Astrocyte of the hippocampus (primary cell): ENCODE data around the gene DEAF1.
"Not testable (repeated sequence)": the region's sequence is repeated elsewhere in the genome, so short reads cannot be mapped to it uniquely, and the experiment has no call there.

Source experiments
- DNase-seq: peaks from one replicate; pipeline ENCODE4 v3.0.0; 2011; ENCODE audit warnings: low read depth, low spot score

DEAF1 gene

GRCh38 chr11:699753-700152, 4.7 kb upstream of the DEAF1 start:
- no peak for DNase-seq

- no peak for DNase-seq
Observed at GRCh38 chr11:699116-699508, 4.1 kb upstream of the DEAF1 start.

- DNase-seq: no peak
Observed at GRCh38 chr11:698493-699115, 3.6 kb upstream of the DEAF1 start.

GRCh38 chr11:697811-698311, 2.8 kb upstream of the DEAF1 start:
- DNase-seq: peak; percentile 64

GRCh38 chr11:696955-697491, 2.0 kb upstream of the DEAF1 start:
- DNase-seq: peak; percentile 86

GRCh38 chr11:695538-696248, 671 bp upstream of the DEAF1 start, which contains the start of gene TMEM80:
Gene TMEM80, plus strand, starts transcription at chr11:695816. Its CDS starts 12 bp downstream, at chr11:695828.
- peak; percentile 100 for DNase-seq

GRCh38 chr11:695288-695537, 191 bp upstream of the DEAF1 start:
- DNase-seq: no peak

- no peak for DNase-seq
Observed at GRCh38 chr11:693887-694562, 997 bp downstream of the DEAF1 start.

- peak; percentile 25 for DNase-seq
Observed at GRCh38 chr11:693415-693831, 1.6 kb downstream of the DEAF1 start.

GRCh38 chr11:692824-693414, 2.1 kb downstream of the DEAF1 start:
- DNase-seq: no peak

GRCh38 chr11:691710-692590, 3.1 kb downstream of the DEAF1 start:
- no peak for DNase-seq

GRCh38 chr11:690738-691633, 4.0 kb downstream of the DEAF1 start:
- no peak for DNase-seq

GRCh38 chr11:690244-690643, 4.8 kb downstream of the DEAF1 start:
- not testable (repeated sequence) for DNase-seq

- DNase-seq: peak; percentile 49
Observed at GRCh38 chr11:689625-690024, 5.4 kb downstream of the DEAF1 start.

- DNase-seq: no peak
Observed at GRCh38 chr11:688681-689080, 6.3 kb downstream of the DEAF1 start.

GRCh38 chr11:687751-688150, 7.3 kb downstream of the DEAF1 start:
- no peak for DNase-seq

- no peak for DNase-seq
Observed at GRCh38 chr11:686451-687243, 8.4 kb downstream of the DEAF1 start.

GRCh38 chr11:680970-681369, 14.1 kb downstream of the DEAF1 start:
- DNase-seq: no peak

GRCh38 chr11:680476-680875, 14.5 kb downstream of the DEAF1 start:
- no peak for DNase-seq
